Panc1 (cell line): ENCODE results near the gene SYN1. TPM values are rescaled to one million over a fixed set of nuclear protein-coding genes. Genes with fewer than 3 reads are reported as not detected.

Source experiments
- ATAC-seq: fragments of 200-7000 bp; cut with Tn5 transposase; 2 replicates; pipeline ENCODE4 v1.9.1; 2020; ENCODE audit warnings: mild to moderate bottlenecking, moderate library complexity
- BruUV-seq: library from RNA; stranded (reverse); fragments of 400-500 nt; replicated peaks from 2 replicates; lab custom pipeline; 2021; lab: Mats Ljungman, UMichigan
- CTCF ChIA-PET: fragments of 300-600 bp; sonication (Branson Sonifier 250); formaldehyde crosslinking; loops from one replicate; lab custom pipeline; 2022; ENCODE audit warnings: antibody characterized with exemption; lab: Charles Lee
- POLR2A ChIA-PET: fragments of 300-600 bp; sonication (Branson Sonifier 250); formaldehyde crosslinking; loops from one replicate; lab custom pipeline; 2022; ENCODE audit warnings: antibody characterized with exemption; lab: Charles Lee
- DNase-seq: peaks from one replicate; pipeline ENCODE4 v3.0.0-alpha.2; 2010; ENCODE audit warnings: low read depth, low spot score
- H3K27ac ChIP-seq: 2 replicates; pipeline ENCODE4 v1.5.1; 2011; ENCODE audit warnings: mild to moderate bottlenecking, low read length, inconsistent platforms
- H3K27me3 ChIP-seq: fragments of 200-500 bp; sonication (Bioruptor generic); 2 replicates; pipeline ENCODE4 v1.6.0; 2014; ENCODE audit warnings: low read length, inconsistent platforms; ENCODE audit not compliant: control insufficient read depth, insufficient read depth
- H3K36me3 ChIP-seq: fragments of 200-500 bp; sonication (Bioruptor generic); 2 replicates; pipeline ENCODE4 v1.5.1; 2014; ENCODE audit warnings: inconsistent platforms, mild to moderate bottlenecking, low read length, moderate library complexity; ENCODE audit not compliant: control insufficient read depth, insufficient read depth
- H3K4me1 ChIP-seq: 2 replicates; pipeline ENCODE4 v1.5.1; 2011; ENCODE audit warnings: inconsistent platforms, mild to moderate bottlenecking, low read length, moderate library complexity; ENCODE audit not compliant: control insufficient read depth, insufficient read depth
- H3K4me3 ChIP-seq, 2 experiments: 2 replicates each; pipeline ENCODE4 v1.5.1; 2011 to 2012; ENCODE audit warnings: low read depth in 2 of 2, low read length in 2 of 2, mild to moderate bottlenecking in 2 of 2, inconsistent platforms in 1 of 2, moderate library complexity in 1 of 2
- H3K9me3 ChIP-seq: fragments of 200-500 bp; sonication (Bioruptor generic); 2 replicates; pipeline ENCODE4 v1.5.1; 2014; ENCODE audit warnings: low read depth, mild to moderate bottlenecking, inconsistent platforms, low read length, moderate library complexity; ENCODE audit not compliant: control insufficient read depth, insufficient read depth
- POLR2AphosphoS5 ChIP-seq: IDR thresholded peaks from 2 replicates; pipeline ENCODE4 v1.6.1; 2012; ENCODE audit warnings: mild to moderate bottlenecking, low read depth, low read length, moderate library complexity
- SIN3A ChIP-seq: IDR thresholded peaks from 2 replicates; pipeline ENCODE4 v1.6.1; 2012; ENCODE audit warnings: low read depth, mild to moderate bottlenecking, low read length, moderate library complexity, borderline replicate concordance; ENCODE audit not compliant: insufficient read depth
- TCF7L2 ChIP-seq: IDR thresholded peaks from 2 replicates; pipeline ENCODE4 v1.6.1; 2011; ENCODE audit warnings: mild to moderate bottlenecking, low read depth, low read length, inconsistent platforms
- in situ Hi-C: cut with HindIII; loops from 2 replicates; pipeline ENCODE4 v1.10.0; 2016; ENCODE audit warnings: low sequenced_read_pairs, low pct_unique_long_range_greater_than_20kb
- intact Hi-C: fragments of 100-400 bp; cut with micrococcal nuclease; formaldehyde crosslinking; loops from one replicate; pipeline ENCODE4 v1.10.0; 2022; ENCODE audit not compliant: unreplicated experiment
- total RNA-seq: library from RNA; stranded (reverse); gene quantifications from one replicate; pipeline ENCODE4 v1.2.1, GENCODE V29; 2021; ENCODE audit not compliant: unreplicated experiment
- TF ChIP-seq, protein P1 (sequence below): fragments of 450-650 bp; IDR thresholded peaks from 2 replicates; pipeline ENCODE4 v1.5.1; 2017; ENCODE audit warnings: mild to moderate bottlenecking
- TF ChIP-seq, protein P2 (sequence below), 2 experiments: IDR thresholded peaks; 2 replicates each; pipeline ENCODE4 v1.6.1; 2011 to 2012; ENCODE audit warnings: low read depth in 2 of 2, control low read depth in 1 of 2, low read length in 1 of 2, mild to moderate bottlenecking in 1 of 2, moderate library complexity in 1 of 2; ENCODE audit not compliant: insufficient read depth in 1 of 2

Gene SYN1
- total RNA-seq, 1 experiment from 2014 or later = 1.0 TPM

DNA sequence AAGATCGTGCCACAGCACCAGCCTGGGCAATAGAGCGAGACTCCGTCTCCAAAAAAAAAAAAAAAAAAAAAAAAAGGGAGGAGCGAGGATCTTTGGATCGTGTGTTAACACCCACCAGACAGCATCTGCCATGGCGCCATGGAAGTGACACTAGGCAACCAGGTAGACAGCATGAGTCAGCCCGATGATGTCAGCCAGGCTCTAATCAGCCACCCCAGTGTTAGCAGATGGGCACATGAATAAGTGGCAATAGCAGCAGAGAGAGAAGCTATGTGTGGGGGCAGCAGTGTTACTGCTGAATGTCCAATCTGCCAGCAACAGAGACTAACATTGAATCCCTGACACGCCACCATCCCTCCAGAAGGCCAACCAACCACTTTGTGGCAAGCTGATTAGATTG, 6.6 kb downstream of the SYN1 start:
- no peak for TF ChIP-seq POLR2AphosphoS5
- no peak for TF ChIP-seq TCF7L2
- TF ChIP-seq SIN3A = no peak
- TF ChIP-seq, protein P1, sequence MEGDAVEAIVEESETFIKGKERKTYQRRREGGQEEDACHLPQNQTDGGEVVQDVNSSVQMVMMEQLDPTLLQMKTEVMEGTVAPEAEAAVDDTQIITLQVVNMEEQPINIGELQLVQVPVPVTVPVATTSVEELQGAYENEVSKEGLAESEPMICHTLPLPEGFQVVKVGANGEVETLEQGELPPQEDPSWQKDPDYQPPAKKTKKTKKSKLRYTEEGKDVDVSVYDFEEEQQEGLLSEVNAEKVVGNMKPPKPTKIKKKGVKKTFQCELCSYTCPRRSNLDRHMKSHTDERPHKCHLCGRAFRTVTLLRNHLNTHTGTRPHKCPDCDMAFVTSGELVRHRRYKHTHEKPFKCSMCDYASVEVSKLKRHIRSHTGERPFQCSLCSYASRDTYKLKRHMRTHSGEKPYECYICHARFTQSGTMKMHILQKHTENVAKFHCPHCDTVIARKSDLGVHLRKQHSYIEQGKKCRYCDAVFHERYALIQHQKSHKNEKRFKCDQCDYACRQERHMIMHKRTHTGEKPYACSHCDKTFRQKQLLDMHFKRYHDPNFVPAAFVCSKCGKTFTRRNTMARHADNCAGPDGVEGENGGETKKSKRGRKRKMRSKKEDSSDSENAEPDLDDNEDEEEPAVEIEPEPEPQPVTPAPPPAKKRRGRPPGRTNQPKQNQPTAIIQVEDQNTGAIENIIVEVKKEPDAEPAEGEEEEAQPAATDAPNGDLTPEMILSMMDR = no peak
- TF ChIP-seq, protein P2, sequence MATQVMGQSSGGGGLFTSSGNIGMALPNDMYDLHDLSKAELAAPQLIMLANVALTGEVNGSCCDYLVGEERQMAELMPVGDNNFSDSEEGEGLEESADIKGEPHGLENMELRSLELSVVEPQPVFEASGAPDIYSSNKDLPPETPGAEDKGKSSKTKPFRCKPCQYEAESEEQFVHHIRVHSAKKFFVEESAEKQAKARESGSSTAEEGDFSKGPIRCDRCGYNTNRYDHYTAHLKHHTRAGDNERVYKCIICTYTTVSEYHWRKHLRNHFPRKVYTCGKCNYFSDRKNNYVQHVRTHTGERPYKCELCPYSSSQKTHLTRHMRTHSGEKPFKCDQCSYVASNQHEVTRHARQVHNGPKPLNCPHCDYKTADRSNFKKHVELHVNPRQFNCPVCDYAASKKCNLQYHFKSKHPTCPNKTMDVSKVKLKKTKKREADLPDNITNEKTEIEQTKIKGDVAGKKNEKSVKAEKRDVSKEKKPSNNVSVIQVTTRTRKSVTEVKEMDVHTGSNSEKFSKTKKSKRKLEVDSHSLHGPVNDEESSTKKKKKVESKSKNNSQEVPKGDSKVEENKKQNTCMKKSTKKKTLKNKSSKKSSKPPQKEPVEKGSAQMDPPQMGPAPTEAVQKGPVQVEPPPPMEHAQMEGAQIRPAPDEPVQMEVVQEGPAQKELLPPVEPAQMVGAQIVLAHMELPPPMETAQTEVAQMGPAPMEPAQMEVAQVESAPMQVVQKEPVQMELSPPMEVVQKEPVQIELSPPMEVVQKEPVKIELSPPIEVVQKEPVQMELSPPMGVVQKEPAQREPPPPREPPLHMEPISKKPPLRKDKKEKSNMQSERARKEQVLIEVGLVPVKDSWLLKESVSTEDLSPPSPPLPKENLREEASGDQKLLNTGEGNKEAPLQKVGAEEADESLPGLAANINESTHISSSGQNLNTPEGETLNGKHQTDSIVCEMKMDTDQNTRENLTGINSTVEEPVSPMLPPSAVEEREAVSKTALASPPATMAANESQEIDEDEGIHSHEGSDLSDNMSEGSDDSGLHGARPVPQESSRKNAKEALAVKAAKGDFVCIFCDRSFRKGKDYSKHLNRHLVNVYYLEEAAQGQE (IDR thresholded peaks at IDR 0.05; ENCODE audit: insufficient read depth in 1 of 2, low read depth in 2 of 2, low read length in 1 of 2) = no peak
- no peaks in the 10 kb centered on the region for H3K9me3 ChIP-seq
- no peak for ATAC-seq
- DNase-seq = no peak
- H3K36me3 ChIP-seq = no peaks in the 10 kb centered on the region
- ChIA-PET CTCF (no interaction called here), POLR2A (no interaction called here)
- in situ Hi-C loops = no loop called here
- peaks cover 2% of the 10 kb centered on the region; the same call in 1 of the 2 replicates for H3K4me1 ChIP-seq
- H3K27me3 ChIP-seq = no peaks in the 10 kb centered on the region
- intact Hi-C loops = no loop called here
- H3K4me3 ChIP-seq = no peak overlapping the region
- no TSS peak for BruUV-seq
- no peak overlapping the region for H3K27ac ChIP-seq

DNA sequence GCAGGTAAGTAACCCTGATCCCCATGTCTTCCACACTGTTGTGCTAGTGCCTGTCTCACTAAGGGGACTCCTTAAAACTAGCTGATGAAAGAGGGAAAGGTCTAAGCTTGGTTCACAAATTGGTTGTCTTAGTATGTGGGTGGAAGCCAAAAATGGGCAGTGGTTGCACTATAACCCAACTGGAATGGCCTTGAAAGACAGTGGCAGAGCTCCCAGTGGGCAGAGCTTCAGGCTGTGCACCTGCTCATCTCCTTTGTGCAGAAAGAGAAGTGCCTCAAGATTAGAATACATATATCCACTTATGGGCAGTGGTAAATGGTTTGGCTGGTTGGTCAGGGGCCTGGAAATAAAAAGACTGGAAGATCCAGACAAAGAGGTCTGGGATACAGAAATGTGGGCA, 7.2 kb downstream of the SYN1 start:
- in situ Hi-C loops = no loop called here
- intact Hi-C loops = no loop called here
- H3K4me3 ChIP-seq = no peak overlapping the region
- no peak for ATAC-seq
- TF ChIP-seq, protein P2 (IDR thresholded peaks at IDR 0.05; ENCODE audit: insufficient read depth in 1 of 2, low read depth in 2 of 2, low read length in 1 of 2) = no peak
- TF ChIP-seq, protein P1 = no peak
- TF ChIP-seq TCF7L2 = no peak
- no peak for TF ChIP-seq SIN3A
- ChIA-PET CTCF (no interaction called here), POLR2A (no interaction called here)
- DNase-seq = no peak
- peaks cover 2% of the 10 kb centered on the region; the same call in 1 of the 2 replicates for H3K4me1 ChIP-seq
- H3K27ac ChIP-seq = no peak overlapping the region
- H3K9me3 ChIP-seq = no peaks in the 10 kb centered on the region
- no peaks in the 10 kb centered on the region for H3K36me3 ChIP-seq
- no peaks in the 10 kb centered on the region for H3K27me3 ChIP-seq
- BruUV-seq = no TSS peak
